ES-I3 (cell line): ENCODE results near the gene LMAN2.

Source experiments
- H3K36me3 ChIP-seq: 2 replicates; pipeline ENCODE4 v1.6.1; 2013; ENCODE audit warnings: mild to moderate bottlenecking, low read length, control low read depth, moderate library complexity; ENCODE audit not compliant: insufficient read depth
- H3K4me1 ChIP-seq: 2 replicates; pipeline ENCODE4 v1.6.1; 2013; ENCODE audit warnings: mild to moderate bottlenecking, control low read depth, low read length; ENCODE audit not compliant: insufficient read depth
- H3K9ac ChIP-seq: 2 replicates; pipeline ENCODE4 v1.6.1; 2013; ENCODE audit warnings: low read depth, mild to moderate bottlenecking, low read length, moderate library complexity
- H3K9me3 ChIP-seq: 2 replicates; pipeline ENCODE4 v1.6.1; 2013; ENCODE audit warnings: mild to moderate bottlenecking, low read length, moderate library complexity; ENCODE audit not compliant: control insufficient read depth, insufficient read depth

Gene LMAN2

DNA sequence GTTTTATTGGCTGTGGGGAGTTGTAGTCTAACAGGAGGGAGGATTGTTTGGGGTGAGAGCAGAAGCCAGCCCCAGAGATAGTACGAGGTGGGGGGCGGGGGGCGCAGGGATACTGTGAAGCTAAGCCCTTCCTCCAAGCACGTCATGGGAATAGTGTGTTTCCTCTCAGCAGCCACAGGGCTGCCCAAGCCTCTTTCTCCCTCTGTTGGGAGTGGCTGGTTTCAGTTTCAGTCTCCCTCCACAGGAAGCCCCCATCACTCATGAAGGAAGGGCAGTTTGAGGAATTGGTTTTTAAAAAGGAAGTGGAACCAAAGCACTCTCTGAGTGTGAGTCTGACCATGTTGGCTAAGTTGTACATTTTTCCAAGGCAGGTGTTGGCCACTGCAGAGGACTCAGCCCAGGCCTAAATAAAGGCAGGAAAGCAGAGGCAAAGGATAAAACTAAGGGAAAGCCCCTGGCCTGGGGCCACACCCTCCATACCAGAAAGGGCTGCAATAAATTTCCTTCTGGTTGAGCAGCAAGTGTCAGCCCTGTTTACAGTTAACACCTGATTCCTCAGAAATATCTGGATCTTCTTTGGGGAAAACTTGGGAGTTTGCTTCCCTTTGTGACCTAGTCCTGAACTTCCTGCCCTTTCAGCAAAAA lies 51.1 kb downstream of the LMAN2 start:
- peaks cover 4% of the 10 kb centered on the region; the same call in 1 of the 2 replicates for H3K36me3 ChIP-seq
- peaks cover 19% of the 10 kb centered on the region for H3K4me1 ChIP-seq
- no peak overlapping the region for H3K9ac ChIP-seq
- H3K9me3 ChIP-seq, result no peaks in the 10 kb centered on the region

DNA sequence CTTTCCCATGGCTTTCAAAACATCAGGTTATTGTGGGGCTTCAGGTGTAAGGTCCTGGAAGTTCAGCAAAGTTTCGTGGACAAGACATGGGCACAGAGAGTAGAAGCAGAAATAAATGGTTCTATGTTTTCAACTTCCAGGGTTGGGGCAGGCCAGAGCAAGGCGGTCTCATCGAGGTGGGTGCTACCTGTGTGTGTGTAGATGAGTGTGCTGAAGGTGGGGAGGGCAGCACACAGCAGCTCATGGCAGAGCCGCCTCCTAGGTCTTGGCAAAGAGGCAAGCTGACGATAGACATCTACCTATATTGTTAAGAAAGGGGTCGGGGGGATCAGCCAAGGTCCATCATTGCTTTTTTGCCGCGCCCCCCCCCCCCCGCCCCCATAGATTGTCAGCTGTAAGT lies 51.8 kb downstream of the LMAN2 start:
- no peaks in the 10 kb centered on the region for H3K9me3 ChIP-seq
- no peak overlapping the region for H3K9ac ChIP-seq
- H3K4me1 ChIP-seq, result peaks cover 19% of the 10 kb centered on the region
- peaks cover 10% of the 10 kb centered on the region for H3K36me3 ChIP-seq

GRCh38 chr5:177297922-177298321 lies 53.5 kb downstream of the LMAN2 start:
- H3K4me1 ChIP-seq, result peaks cover 19% of the 10 kb centered on the region

GRCh38 chr5:177296581-177296980 lies 54.9 kb downstream of the LMAN2 start:
- Histone ChIP-seq H3K36me3 (peaks cover 34% of the 10 kb centered on the region), H3K4me1 (peaks cover 19% of the 10 kb centered on the region), H3K9ac (no peak overlapping the region), H3K9me3 (no peaks in the 10 kb centered on the region)

More at GRCh38 chr5:177297922-177298321, 53.5 kb downstream of the LMAN2 start:
- Histone ChIP-seq H3K9me3 (no peaks in the 10 kb centered on the region), H3K36me3 (peaks cover 22% of the 10 kb centered on the region), H3K9ac (no peak overlapping the region)

DNA sequence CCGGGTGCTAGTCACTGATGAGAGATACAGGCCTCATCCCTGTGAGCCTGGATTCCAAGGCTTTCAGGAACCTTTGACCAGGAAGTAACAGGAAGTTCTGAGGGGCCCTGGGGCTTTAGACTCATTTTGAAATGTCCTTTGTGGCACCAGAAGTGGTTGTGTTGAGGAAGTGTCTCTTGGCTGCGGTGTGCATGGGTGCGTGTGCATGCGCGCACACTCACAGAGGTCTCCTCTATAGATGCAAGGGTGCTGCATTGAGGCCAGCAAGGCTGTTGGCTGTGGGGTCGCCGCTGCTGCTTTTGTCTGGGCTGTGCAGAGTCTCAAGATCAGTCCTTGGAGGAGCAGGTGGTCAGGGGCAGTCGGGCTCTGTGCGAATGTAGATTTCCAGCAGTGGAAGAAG lies 55.5 kb downstream of the LMAN2 start:
- Histone ChIP-seq H3K9ac (no peak overlapping the region), H3K9me3 (no peaks in the 10 kb centered on the region), H3K4me1 (peaks cover 18% of the 10 kb centered on the region), H3K36me3 (peaks cover 34% of the 10 kb centered on the region)

- Histone ChIP-seq H3K4me1 (peaks cover 7% of the 10 kb centered on the region; the same call in 1 of the 2 replicates), H3K9ac (no peak overlapping the region)
Observed at GRCh38 chr5:177294632-177295031, 56.8 kb downstream of the LMAN2 start.

GRCh38 chr5:177293819-177294581 lies 57.5 kb downstream of the LMAN2 start:
- 0 out of 2 replicates have a peak, but pooled peaks cover 1% of the 10 kb centered on the region for H3K4me1 ChIP-seq
- H3K9me3 ChIP-seq, result no peaks in the 10 kb centered on the region
- H3K36me3 ChIP-seq, result peaks cover 38% of the 10 kb centered on the region
- H3K9ac ChIP-seq, result no peak overlapping the region

More at GRCh38 chr5:177294632-177295031, 56.8 kb downstream of the LMAN2 start:
- Histone ChIP-seq H3K9me3 (no peaks in the 10 kb centered on the region), H3K36me3 (peaks cover 38% of the 10 kb centered on the region)

- H3K36me3 ChIP-seq, result peaks cover 40% of the 10 kb centered on the region
- H3K9ac ChIP-seq, result no peak overlapping the region
- H3K9me3 ChIP-seq, result no peaks in the 10 kb centered on the region
- H3K4me1 ChIP-seq, result no peaks in the 10 kb centered on the region
Observed at GRCh38 chr5:177291735-177292134, 59.7 kb downstream of the LMAN2 start.

- Histone ChIP-seq H3K9me3 (no peaks in the 10 kb centered on the region), H3K36me3 (peaks cover 40% of the 10 kb centered on the region), H3K4me1 (no peaks in the 10 kb centered on the region), H3K9ac (no peak overlapping the region)
Observed at GRCh38 chr5:177290816-177291596, 60.5 kb downstream of the LMAN2 start.

DNA sequence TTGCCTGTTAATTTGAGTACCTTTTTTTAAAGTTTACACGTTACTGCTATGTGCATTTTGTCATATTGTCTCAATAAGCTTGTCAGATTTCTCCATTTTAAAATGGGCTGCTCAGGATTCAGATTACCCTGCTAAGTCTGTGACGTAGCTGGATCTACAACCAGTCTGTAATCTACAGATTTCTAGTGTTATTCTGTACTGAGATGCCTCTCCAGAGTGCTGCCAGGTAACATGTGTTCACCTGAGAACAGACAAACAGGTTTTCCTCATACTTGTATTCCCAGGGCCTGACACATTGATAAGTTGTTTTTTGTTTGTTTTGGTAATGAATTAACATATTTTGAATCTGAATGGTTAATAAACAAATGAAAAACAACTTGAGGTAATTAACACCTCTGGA lies 63.3 kb downstream of the LMAN2 start:
- no peak overlapping the region for H3K9ac ChIP-seq
- H3K36me3 ChIP-seq, result peaks cover 39% of the 10 kb centered on the region
- H3K4me1 ChIP-seq, result no peaks in the 10 kb centered on the region
- H3K9me3 ChIP-seq, result no peaks in the 10 kb centered on the region
